Muscle layer of colon (tissue), 2 donors: ENCODE data around the gene JMJD1C.
"Not testable (repeated sequence)": the region's sequence is repeated elsewhere in the genome, so short reads cannot be mapped to it uniquely, and the experiment has no call there.

Experiments used
- H3K27ac ChIP-seq: one replicate; pipeline ENCODE4 v1.7.0; 2013; ENCODE audit warnings: low read depth, mild to moderate bottlenecking, low read length, moderate library complexity
- H3K27me3 ChIP-seq, 2 donors: one replicate each; pipeline ENCODE4 v1.7.0; 2013; ENCODE audit warnings: low read length in 2 of 2, mild to moderate bottlenecking in 2 of 2; ENCODE audit not compliant: insufficient read depth in 2 of 2, control insufficient read depth in 1 of 2
- H3K36me3 ChIP-seq: one replicate; pipeline ENCODE4 v1.7.0; 2013; ENCODE audit warnings: mild to moderate bottlenecking, low read length; ENCODE audit not compliant: insufficient read depth
- H3K4me1 ChIP-seq: one replicate; pipeline ENCODE4 v1.7.0; 2013; ENCODE audit warnings: mild to moderate bottlenecking, low read length; ENCODE audit not compliant: insufficient read depth
- H3K4me3 ChIP-seq, 2 donors: one replicate each; pipeline ENCODE4 v1.7.0; 2013; ENCODE audit warnings: low read length in 2 of 2, low read depth in 1 of 2, mild to moderate bottlenecking in 1 of 2, moderate library complexity in 1 of 2
- H3K9ac ChIP-seq: one replicate; pipeline ENCODE4 v1.7.0; 2013; ENCODE audit warnings: low read length
- H3K9me3 ChIP-seq: one replicate; pipeline ENCODE4 v1.7.0; 2013; ENCODE audit warnings: mild to moderate bottlenecking, low read length
- donor health status: abdominal sarcoma.
- donor health status: Adenocarcinoma of cecum.

Gene JMJD1C

DNA sequence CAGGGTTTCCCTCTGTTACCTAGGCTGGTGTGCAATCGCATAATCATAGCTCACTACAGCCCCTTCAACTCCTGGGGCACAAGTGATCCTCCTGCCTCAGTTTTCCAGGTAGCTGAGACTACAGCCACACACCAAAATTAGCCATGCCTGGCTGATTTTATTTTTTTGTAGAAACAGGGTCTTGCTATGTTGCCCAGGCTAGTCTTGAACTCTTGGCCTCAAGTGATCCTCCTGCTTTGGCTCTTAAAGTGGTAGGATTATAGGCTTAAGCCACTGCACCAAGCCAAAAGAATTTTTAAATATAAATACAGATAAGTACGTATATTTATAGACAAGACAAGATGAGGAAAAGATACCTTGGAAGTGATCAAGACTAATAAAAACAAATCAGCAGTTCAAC, 215.7 kb downstream of the JMJD1C start:
- H3K4me1 ChIP-seq, result peaks cover 7% of the 10 kb centered on the region
- no peak overlapping the region for H3K4me3 ChIP-seq
- no peak overlapping the region for H3K9ac ChIP-seq
- H3K27me3 ChIP-seq, result no peaks in the 10 kb centered on the region
- H3K27ac ChIP-seq, result no peak overlapping the region
- H3K9me3 ChIP-seq, result no peaks in the 10 kb centered on the region
- no peaks in the 10 kb centered on the region for H3K36me3 ChIP-seq

- no peak overlapping the region for H3K9ac ChIP-seq
- H3K9me3 ChIP-seq, result no peaks in the 10 kb centered on the region
- H3K4me1 ChIP-seq, result peaks cover 22% of the 10 kb centered on the region
- no peak overlapping the region for H3K27ac ChIP-seq
- no peak overlapping the region for H3K4me3 ChIP-seq
- no peaks in the 10 kb centered on the region for H3K36me3 ChIP-seq
- no peaks in the 10 kb centered on the region for H3K27me3 ChIP-seq
Measured at GRCh38 chr10:63247771-63248170, 218.0 kb downstream of the JMJD1C start.

- H3K36me3 ChIP-seq, result no peaks in the 10 kb centered on the region
- no peak overlapping the region for H3K4me3 ChIP-seq
- H3K27ac ChIP-seq, result no peak overlapping the region
- peaks cover 21% of the 10 kb centered on the region for H3K4me1 ChIP-seq
- H3K9ac ChIP-seq, result no peak overlapping the region
- no peaks in the 10 kb centered on the region for H3K27me3 ChIP-seq
- no peaks in the 10 kb centered on the region for H3K9me3 ChIP-seq
Measured at GRCh38 chr10:63246356-63246755, 219.4 kb downstream of the JMJD1C start.

DNA sequence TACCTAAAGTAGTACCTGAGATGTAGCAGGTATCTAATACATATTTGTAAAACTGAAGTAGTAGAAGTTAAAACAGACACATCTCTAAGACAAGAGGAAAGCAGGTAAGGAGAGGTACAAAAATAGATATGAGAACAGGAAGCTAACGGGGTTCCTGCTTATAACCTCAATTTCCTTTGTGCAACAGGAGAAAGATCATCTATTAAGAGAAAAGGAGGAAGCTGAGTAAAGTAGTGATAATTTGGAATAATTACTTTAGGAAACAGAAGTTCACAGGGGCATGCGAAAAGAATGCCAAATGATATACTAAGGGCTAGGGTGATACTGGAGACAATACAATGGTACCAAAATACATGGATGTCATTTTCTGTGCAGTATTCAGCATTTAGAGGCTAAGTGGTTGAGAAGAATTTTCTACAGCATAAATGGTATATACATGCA, 223.9 kb downstream of the JMJD1C start:
- Histone ChIP-seq H3K36me3 (no peaks in the 10 kb centered on the region), H3K4me1 (peaks cover 33% of the 10 kb centered on the region), H3K9me3 (no peaks in the 10 kb centered on the region), H3K27me3 (no peaks in the 10 kb centered on the region), H3K27ac (no peak overlapping the region), H3K4me3 (no peak overlapping the region), H3K9ac (no peak overlapping the region)

DNA sequence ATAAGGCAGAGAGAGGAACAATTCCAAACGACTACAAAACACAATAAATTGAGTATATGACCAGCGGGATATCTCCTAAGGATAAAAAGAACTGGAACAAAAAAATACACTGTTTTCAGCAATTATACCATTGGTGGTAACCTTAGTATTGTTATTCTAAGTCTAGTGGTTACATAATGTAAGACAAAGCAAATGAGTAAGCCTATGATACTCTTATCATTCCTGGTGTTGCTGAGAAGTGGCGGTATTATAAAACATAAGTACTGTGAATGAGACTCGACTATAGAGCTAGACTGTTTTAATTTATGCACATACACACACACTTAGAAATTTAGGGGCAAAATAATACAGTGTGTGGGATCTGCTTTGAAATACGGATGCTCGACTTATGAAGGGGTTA, 225.0 kb downstream of the JMJD1C start:
- no peak overlapping the region for H3K4me3 ChIP-seq
- H3K27me3 ChIP-seq, result no peaks in the 10 kb centered on the region
- no peak overlapping the region for H3K9ac ChIP-seq
- peaks cover 33% of the 10 kb centered on the region for H3K4me1 ChIP-seq
- H3K9me3 ChIP-seq, result no peaks in the 10 kb centered on the region
- H3K36me3 ChIP-seq, result no peaks in the 10 kb centered on the region
- no peak overlapping the region for H3K27ac ChIP-seq

- Histone ChIP-seq H3K27ac (no peak overlapping the region), H3K9ac (no peak overlapping the region), H3K4me3 (no peak overlapping the region), H3K4me1 (peaks cover 29% of the 10 kb centered on the region), H3K27me3 (no peaks in the 10 kb centered on the region), H3K36me3 (no peaks in the 10 kb centered on the region), H3K9me3 (no peaks in the 10 kb centered on the region)
Measured at GRCh38 chr10:63238501-63238900, 227.3 kb downstream of the JMJD1C start.

- Histone ChIP-seq H3K27me3 (no peaks in the 10 kb centered on the region), H3K4me3 (no peak overlapping the region), H3K9me3 (no peaks in the 10 kb centered on the region), H3K9ac (no peak overlapping the region), H3K27ac (no peak overlapping the region), H3K4me1 (peaks cover 24% of the 10 kb centered on the region), H3K36me3 (no peaks in the 10 kb centered on the region)
Measured at GRCh38 chr10:63237396-63237795, 228.4 kb downstream of the JMJD1C start.

GRCh38 chr10:63236113-63236935, 229.5 kb downstream of the JMJD1C start:
- H3K27ac ChIP-seq, result peak overlapping the region; percentile 4
- H3K9me3 ChIP-seq, result no peaks in the 10 kb centered on the region
- no peak overlapping the region for H3K9ac ChIP-seq
- no peaks in the 10 kb centered on the region for H3K36me3 ChIP-seq
- peaks cover 18% of the 10 kb centered on the region for H3K4me1 ChIP-seq
- no peak overlapping the region for H3K4me3 ChIP-seq
- no peaks in the 10 kb centered on the region for H3K27me3 ChIP-seq

- H3K4me3 ChIP-seq, H3K36me3 ChIP-seq, H3K27ac ChIP-seq, H3K9me3 ChIP-seq, H3K9ac ChIP-seq, H3K27me3 ChIP-seq: not testable (repeated sequence)
- H3K4me1 ChIP-seq, result peaks cover 19% of the 10 kb centered on the region
Measured at GRCh38 chr10:63235136-63235535, 230.6 kb downstream of the JMJD1C start.

GRCh38 chr10:63229161-63229560, 236.6 kb downstream of the JMJD1C start:
- Histone ChIP-seq H3K4me1 (peaks cover 27% of the 10 kb centered on the region), H3K36me3 (no peaks in the 10 kb centered on the region), H3K9ac (no peak overlapping the region), H3K9me3 (no peaks in the 10 kb centered on the region), H3K27ac (no peak overlapping the region), H3K27me3 (no peaks in the 10 kb centered on the region), H3K4me3 (no peak overlapping the region)

- Histone ChIP-seq H3K9me3 (no peaks in the 10 kb centered on the region), H3K9ac (no peak overlapping the region), H3K36me3 (no peaks in the 10 kb centered on the region), H3K27ac (no peak overlapping the region), H3K4me3 (no peak overlapping the region), H3K4me1 (peaks cover 24% of the 10 kb centered on the region), H3K27me3 (no peaks in the 10 kb centered on the region)
Measured at GRCh38 chr10:63228237-63228636, 237.5 kb downstream of the JMJD1C start.
